GM12872 (cell line): ENCODE measurements around the gene CBFA2T2.

Experiments
- TF ChIP-seq, protein P1 (sequence below): IDR thresholded peaks from 3 replicates; pipeline ENCODE4 v1.5.1; 2011; ENCODE audit warnings: low read depth, mild to moderate bottlenecking, low read length, moderate library complexity; ENCODE audit not compliant: insufficient read depth

The CBFA2T2 gene

DNA sequence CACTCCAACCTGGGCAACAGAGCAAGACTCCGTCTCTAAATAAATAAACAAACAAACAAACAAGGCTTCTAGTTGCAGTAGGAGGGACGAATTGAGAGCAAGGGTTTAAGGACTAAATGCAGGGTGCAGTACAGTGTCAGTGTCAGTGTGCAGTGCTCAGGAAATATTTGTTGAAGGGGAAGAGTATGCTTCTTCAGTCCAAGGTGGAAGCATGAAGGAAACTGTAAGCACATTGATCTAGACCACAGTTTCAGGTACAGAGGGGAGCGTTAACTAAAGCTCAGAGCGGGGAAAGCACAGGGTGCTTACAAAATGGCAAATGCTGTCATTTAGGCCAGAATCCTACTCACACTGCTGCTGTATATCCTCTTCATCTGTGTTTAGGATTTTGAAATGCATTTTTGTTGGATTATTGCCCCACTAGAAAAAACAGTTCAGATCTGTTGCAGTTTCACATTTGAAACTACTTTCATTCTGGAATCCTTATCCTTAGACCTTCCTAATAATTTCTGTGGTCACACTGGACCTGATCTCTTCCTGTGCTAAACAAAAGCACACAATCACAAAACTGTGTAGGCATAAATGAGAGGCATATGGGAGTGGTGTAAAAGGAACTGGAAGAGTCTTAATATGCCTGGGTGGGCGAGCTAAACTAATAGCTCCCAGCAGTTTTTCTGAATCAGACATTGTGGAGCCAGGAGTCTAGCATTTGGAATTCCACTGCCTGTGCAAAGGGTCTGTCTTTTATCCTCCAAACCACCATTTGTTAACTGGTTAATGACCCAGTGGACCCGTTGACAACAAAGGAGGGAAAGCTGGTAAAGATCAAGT is 41.4 kb downstream of the CBFA2T2 start:
- TF ChIP-seq, protein P1, sequence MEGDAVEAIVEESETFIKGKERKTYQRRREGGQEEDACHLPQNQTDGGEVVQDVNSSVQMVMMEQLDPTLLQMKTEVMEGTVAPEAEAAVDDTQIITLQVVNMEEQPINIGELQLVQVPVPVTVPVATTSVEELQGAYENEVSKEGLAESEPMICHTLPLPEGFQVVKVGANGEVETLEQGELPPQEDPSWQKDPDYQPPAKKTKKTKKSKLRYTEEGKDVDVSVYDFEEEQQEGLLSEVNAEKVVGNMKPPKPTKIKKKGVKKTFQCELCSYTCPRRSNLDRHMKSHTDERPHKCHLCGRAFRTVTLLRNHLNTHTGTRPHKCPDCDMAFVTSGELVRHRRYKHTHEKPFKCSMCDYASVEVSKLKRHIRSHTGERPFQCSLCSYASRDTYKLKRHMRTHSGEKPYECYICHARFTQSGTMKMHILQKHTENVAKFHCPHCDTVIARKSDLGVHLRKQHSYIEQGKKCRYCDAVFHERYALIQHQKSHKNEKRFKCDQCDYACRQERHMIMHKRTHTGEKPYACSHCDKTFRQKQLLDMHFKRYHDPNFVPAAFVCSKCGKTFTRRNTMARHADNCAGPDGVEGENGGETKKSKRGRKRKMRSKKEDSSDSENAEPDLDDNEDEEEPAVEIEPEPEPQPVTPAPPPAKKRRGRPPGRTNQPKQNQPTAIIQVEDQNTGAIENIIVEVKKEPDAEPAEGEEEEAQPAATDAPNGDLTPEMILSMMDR = no peak

DNA sequence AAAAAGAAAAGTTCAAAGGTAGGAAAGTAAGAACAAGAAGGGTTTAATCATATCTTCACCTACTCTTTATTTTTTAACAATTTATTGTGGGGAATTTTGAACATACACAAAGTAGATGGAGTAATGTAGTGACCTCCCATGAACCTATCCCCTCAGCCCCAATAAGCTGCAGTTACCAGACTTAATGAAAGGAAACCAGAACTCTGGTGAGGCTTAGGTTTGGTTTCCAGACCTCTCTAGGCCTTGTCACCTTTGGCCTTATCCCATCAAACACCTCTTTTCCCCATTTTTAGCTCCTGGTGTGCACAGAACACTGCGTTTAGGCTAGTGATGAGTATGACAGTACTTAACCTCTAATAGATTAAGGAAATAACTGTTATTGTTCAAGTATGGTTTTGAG is 42.0 kb downstream of the CBFA2T2 start:
- TF ChIP-seq, protein P1 = no peak

DNA sequence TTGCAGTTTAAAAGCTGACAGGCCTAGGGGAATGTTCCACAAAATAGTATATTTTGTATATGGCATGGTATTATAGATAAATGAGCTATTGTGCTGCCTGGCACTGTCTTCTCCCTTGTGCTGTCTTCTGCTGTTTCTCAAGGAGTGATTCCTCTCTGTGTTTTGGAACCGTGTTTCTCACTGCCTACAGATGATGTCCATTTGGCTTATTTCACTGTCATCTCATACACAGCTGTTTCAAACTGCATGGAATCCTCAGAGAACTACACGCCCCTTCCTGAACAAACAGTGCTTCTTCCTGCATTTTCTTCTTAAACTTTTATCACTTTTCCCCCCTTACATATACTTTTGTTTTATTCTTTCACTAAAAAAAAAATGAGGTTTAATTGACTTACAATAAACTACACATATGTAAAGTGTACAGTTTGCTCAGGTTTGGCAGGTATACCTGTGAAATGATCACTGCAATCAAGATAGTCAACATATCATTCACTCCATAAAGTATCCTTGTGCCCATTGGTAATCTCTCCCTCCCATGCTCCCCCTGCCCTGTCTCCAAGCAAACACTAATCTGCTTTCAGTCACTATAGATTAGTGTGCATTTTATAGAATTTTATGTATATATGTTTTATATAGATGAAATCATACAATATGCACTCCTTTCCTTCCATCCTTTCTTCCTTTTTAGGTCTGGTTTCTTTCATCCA is 43.0 kb downstream of the CBFA2T2 start:
- TF ChIP-seq, protein P1 = no peak

DNA sequence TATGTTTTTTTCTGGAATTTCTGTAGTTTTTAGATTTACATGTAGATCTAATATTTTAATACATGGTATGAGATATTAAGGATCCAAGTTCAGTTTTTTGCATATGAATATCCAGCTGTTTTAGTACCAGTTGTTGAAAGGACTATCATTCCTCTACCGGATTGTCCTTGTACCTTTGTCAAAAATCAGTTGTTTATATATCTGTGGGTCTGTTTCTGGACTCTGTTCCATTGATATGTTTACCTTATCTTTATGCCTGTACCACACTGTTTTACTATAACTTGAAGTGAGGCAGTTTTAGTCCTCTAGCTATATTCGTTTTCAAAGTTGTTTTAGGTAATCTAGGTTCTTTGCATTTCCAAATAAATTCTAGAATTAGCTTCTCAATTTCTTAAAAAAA is 47.7 kb downstream of the CBFA2T2 start:
- TF ChIP-seq, protein P1 = no peak

DNA sequence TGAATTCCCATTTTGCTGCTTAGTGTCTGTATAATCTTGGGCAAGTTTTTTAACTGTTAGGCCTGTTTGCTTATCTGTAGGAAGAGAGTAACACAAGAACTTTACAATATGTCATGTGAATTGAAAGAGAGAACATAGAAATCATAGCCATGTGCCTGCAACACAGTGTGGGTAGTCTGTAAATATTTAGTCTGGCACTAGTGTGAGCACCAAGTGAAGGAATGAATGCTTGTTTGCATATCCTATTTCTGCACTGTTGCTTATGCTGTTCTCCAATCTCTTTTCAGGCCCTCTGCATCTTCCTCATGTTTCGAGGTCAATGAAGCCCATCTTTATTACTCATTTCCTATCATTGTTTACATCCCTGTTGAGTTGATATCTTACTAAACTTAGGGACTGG is 49.2 kb downstream of the CBFA2T2 start:
- TF ChIP-seq, protein P1 = no peak

DNA sequence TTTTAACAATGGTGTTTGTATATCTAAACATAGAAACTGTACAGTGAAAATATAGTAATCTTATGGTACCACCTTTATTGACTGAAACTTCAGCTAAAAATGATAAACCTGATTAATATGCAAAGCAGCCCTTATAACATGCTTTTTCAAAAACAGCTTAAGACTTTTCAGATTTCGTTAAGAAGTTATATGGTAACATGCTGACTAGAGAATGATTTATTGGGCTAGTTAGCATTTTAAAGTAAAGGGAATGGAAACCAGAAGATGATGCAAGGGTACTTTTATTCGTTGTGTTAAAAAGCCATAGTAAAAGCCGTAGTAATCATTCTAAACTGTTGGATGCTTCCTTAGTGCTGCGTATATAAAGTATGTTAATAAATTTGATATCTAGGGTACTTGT is 50.5 kb downstream of the CBFA2T2 start:
- TF ChIP-seq, protein P1 = no peak

DNA sequence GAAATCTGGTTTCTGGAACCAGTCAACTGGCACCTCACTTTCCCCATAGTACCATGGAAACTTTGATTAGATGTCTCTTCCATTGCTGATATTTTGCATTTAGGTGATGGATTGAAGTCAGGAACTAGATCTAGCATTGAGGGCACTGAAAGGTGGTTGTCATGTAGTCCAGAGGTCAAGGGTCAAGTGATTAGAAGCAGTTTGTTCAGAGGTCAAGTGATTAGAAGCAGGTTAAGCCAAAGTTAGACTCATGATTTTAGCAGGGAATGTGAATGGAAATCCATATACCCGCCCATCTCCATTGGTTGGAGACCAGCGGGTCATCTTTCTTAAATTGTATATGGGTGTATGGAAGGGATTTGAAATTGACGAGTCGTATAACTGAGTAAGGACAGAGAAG is 51.2 kb downstream of the CBFA2T2 start:
- TF ChIP-seq, protein P1 = no peak
